K562 (cell line): Measurements from ENCODE around the gene BCAS1. TPM values are rescaled to one million over a fixed set of nuclear protein-coding genes. Genes with fewer than 3 reads are reported as not detected.

ENCODE experiments used
- AFF4 ChIP-seq: sonication (generic); formaldehyde crosslinking; IDR thresholded peaks from 2 replicates; pipeline ENCODE4 v1.8.0; 2023; ENCODE audit warnings: mild to moderate bottlenecking, missing genetic modification reagents
- ETS2 ChIP-seq: IDR thresholded peaks from 2 replicates; pipeline ENCODE4 v1.6.1; 2016; ENCODE audit warnings: borderline replicate concordance, missing genetic modification characterization, mild to moderate bottlenecking, moderate library complexity, missing compliant biosample characterization; ENCODE audit not compliant: poor library complexity, severe bottlenecking
- FOSL1 ChIP-seq: fragments of 200-800 bp; sonication (Bioruptor generic); conservative IDR thresholded peaks from 2 replicates; pipeline ENCODE4 v1.6.1; 2016; ENCODE audit warnings: missing genetic modification characterization, missing compliant biosample characterization
- HSF4 ChIP-seq: fragments of 250-450 bp; sonication (Bioruptor Pico); IDR thresholded peaks from 2 replicates; pipeline ENCODE4 v2.1.2; 2022; ENCODE audit warnings: mild to moderate bottlenecking, moderate library complexity, borderline replicate concordance
- MNT ChIP-seq, 2 experiments: fragments of 450-650 bp; conservative IDR thresholded peaks; 2 replicates each; pipeline ENCODE4 v1.6.1; 2017; ENCODE audit warnings: mild to moderate bottlenecking in 2 of 2, moderate library complexity in 2 of 2
- MTA1 ChIP-seq: fragments of 450-650 bp; IDR thresholded peaks from 2 replicates; pipeline ENCODE4 v1.6.1; 2017; ENCODE audit warnings: borderline replicate concordance
- NR3C1 ChIP-seq: sonication (generic); formaldehyde crosslinking; IDR thresholded peaks from 2 replicates; pipeline ENCODE4 v1.8.1; 2022; ENCODE audit warnings: missing genetic modification reagents
- PML ChIP-seq: IDR thresholded peaks from 2 replicates; pipeline ENCODE4 v1.6.1; 2012; ENCODE audit warnings: low read length, inconsistent platforms
- PTBP1 ChIP-seq: fragments of 200-400 bp; formaldehyde crosslinking; IDR thresholded peaks from 2 replicates; pipeline ENCODE4 v1.6.1; 2017; ENCODE audit warnings: low read depth, low read length
- RBM39 ChIP-seq: fragments of 200-400 bp; formaldehyde crosslinking; optimal IDR thresholded peaks from 2 replicates; pipeline ENCODE3; 2018; ENCODE audit warnings: low read depth, low read length
- RNF2 ChIP-seq: sonication (generic); IDR thresholded peaks from 2 replicates; pipeline ENCODE4 v1.6.1; 2016
- SIRT6 ChIP-seq: IDR thresholded peaks from one replicate; pipeline ENCODE4 v1.6.1; 2012; ENCODE audit warnings: low read depth, mild to moderate bottlenecking, control low read depth, inconsistent platforms, low read length, moderate library complexity
- SMC3 ChIP-seq: conservative IDR thresholded peaks from 2 replicates; pipeline ENCODE4 v1.6.1; 2011; ENCODE audit warnings: low read depth, low read length, improper control_type of control experiment; ENCODE audit not compliant: insufficient read depth
- SNIP1 ChIP-seq: fragments of 450-650 bp; IDR thresholded peaks from 2 replicates; pipeline ENCODE4 v1.7.1; 2017; ENCODE audit warnings: low read depth, mild to moderate bottlenecking
- ZNF143 ChIP-seq: sonication (generic); formaldehyde crosslinking; IDR thresholded peaks from 2 replicates; pipeline ENCODE4 v1.9.0; 2022; ENCODE audit warnings: mild to moderate bottlenecking, missing genetic modification reagents
- ZNF639 ChIP-seq, 2 experiments: fragments of 200-800 bp in 1 of 2; sonication (Bioruptor generic) in 1 of 2; sonication (generic) in 1 of 2; formaldehyde crosslinking in 1 of 2; IDR thresholded peaks in 1 of 2; conservative IDR thresholded peaks in 1 of 2; 2 replicates each; pipeline versions ENCODE4 v1.5.0 to v1.6.1; 2016 to 2020; ENCODE audit warnings: missing compliant biosample characterization in 1 of 2, missing genetic modification characterization in 1 of 2, missing genetic modification reagents in 1 of 2
- ZNF699 ChIP-seq: fragments of 250-450 bp; sonication (Bioruptor Pico); IDR thresholded peaks from 2 replicates; pipeline ENCODE4 v1.8.0; 2021; ENCODE audit warnings: mild to moderate bottlenecking, moderate library complexity; ENCODE audit not compliant: insufficient replicate concordance
- ZNF778 ChIP-seq: fragments of 450-650 bp; formaldehyde crosslinking; IDR thresholded peaks from 2 replicates; pipeline ENCODE4 v1.4.0; 2020; ENCODE audit warnings: mild to moderate bottlenecking, moderate library complexity
- polyA plus RNA-seq, 8 experiments: library from polyadenylated mRNA; depleted of rRNA in 4 of 8; stranded (reverse) in 5 of 8; unstranded in 3 of 8; fragments of >200 nt; fragmentation: Nextera tagmentation in 2 of 8; fragmentation: Illumina TruSeq in 1 of 8; extraction: Ambion mirVana in 2 of 8; extraction: Trizol in 1 of 8; gene quantifications; 2 replicates each; pipeline versions ENCODE4 v1.2.1 to v1.2.3, GENCODE V29; 2011 to 2014; ENCODE audit warnings: inconsistent platforms in 1 of 8, missing spikeins in 1 of 8
- total RNA-seq, 7 experiments: library from RNA; depleted of rRNA in 6 of 7; stranded (reverse); fragments of >200 nt in 6 of 7; fragmentation: Illumina TruSeq in 2 of 7; extraction: Trizol in 2 of 7; gene quantifications; 2 replicates each; pipeline versions ENCODE4 v1.2.1 to v1.2.3, GENCODE V29; 2011 to 2021; ENCODE audit warnings: low replicate concordance in 1 of 7
- TF ChIP-seq, protein P1 (sequence below): fragments of 200-800 bp; sonication (Bioruptor generic); IDR thresholded peaks from 2 replicates; pipeline ENCODE4 v1.6.1; 2017; ENCODE audit warnings: missing genetic modification characterization, missing compliant biosample characterization

Gene BCAS1
- total and polyA plus RNA-seq, 9 of the 15 experiments (the other 6 are each of a cell fraction or from before 2014, with no cell fraction given), result 0.18 to 2.3 (median 0.93) TPM

DNA sequence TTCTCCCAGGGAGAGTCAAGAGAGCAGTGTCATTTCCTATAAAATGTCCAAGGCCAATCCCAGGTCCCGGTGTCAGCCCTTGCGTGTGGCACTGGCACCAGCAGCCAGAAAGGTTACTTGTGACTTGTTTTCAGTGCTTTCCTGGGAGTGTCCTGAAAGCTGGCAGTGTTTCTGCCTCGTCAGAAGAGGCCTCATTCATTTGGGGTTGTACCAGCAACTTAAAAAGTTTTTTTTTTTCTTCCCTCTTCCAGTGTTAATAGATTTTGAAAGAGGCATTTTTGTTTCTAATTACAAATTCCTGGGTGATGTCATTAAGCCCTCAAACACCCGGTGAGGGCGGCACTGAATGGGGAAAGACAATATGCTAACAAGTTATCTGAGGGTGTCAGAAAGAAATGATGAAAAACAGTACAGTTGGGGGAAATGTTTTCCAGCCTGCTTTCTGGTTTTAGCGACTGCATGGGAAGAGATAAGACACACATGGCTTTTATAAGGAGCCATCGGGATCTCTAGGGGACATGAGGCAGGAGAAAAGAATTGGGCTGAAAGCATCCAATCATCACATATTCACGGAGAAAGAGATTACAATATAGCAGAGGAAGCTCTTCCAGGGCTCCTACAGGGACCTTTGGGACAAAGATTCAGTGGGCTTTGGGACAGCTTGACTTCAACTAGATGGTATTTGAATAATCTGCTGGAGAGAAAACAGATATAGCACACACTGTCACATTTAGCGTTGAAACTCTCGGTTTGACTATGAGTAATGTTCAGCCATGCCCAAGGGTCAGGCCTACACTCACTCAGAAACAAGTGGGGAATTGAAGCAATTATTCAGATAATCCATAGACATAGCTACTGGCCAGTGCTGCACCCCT lies 153.0 kb downstream of the BCAS1 start (continued):
- TF ChIP-seq, protein P1, sequence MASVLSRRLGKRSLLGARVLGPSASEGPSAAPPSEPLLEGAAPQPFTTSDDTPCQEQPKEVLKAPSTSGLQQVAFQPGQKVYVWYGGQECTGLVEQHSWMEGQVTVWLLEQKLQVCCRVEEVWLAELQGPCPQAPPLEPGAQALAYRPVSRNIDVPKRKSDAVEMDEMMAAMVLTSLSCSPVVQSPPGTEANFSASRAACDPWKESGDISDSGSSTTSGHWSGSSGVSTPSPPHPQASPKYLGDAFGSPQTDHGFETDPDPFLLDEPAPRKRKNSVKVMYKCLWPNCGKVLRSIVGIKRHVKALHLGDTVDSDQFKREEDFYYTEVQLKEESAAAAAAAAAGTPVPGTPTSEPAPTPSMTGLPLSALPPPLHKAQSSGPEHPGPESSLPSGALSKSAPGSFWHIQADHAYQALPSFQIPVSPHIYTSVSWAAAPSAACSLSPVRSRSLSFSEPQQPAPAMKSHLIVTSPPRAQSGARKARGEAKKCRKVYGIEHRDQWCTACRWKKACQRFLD, result no peak; the same call in 1 of the 2 replicates
- TF ChIP-seq SMC3, result no peak
- no peak for TF ChIP-seq ETS2 (tag)
- TF ChIP-seq RNF2, result peak; percentile 37; the same call in 1 of the 2 replicates
- TF ChIP-seq PML, result peak; percentile 72
- TF ChIP-seq FOSL1 (tag), result peak; percentile 58
- no peak for TF ChIP-seq ZNF778 (CRISPR knock-in tag)
- TF ChIP-seq PTBP1, result no peak
- TF ChIP-seq MTA1, result no peak
- no peak for TF ChIP-seq NR3C1
- no peak for TF ChIP-seq SIRT6
- TF ChIP-seq MNT (conservative IDR thresholded peaks at IDR 0.05), result peak in 1 of 2 experiments; percentile 43; a peak in 1 of 4 replicates
- TF ChIP-seq HSF4 (CRISPR knock-in tag), result no peak
- no peak for TF ChIP-seq RBM39
- no peak for TF ChIP-seq AFF4 (CRISPR knock-in tag)
- peak in 1 of 2 experiments; percentile 36; a peak in 1 of 4 replicates for TF ChIP-seq ZNF639 (CRISPR knock-in tag; conservative IDR thresholded peaks at IDR 0.05 in 1 of 2, IDR thresholded peaks at IDR 0.05 in 1 of 2)
- no peak for TF ChIP-seq ZNF143 (CRISPR knock-in tag)
- TF ChIP-seq SNIP1, result no peak
- no peak for TF ChIP-seq ZNF699 (CRISPR knock-in tag)
